ENCODE measurements around the gene TRAPPC10. TPM values are rescaled to one million over a fixed set of nuclear protein-coding genes. Genes with fewer than 3 reads are reported as not detected.
A peak's percentile ranks its signal among the peaks of the same experiment; 100 is the strongest.

TRAPPC10 gene
- total and polyA plus RNA-seq, 4 donors = 7.7 to 43.5 (median 29.7) TPM

DNA sequence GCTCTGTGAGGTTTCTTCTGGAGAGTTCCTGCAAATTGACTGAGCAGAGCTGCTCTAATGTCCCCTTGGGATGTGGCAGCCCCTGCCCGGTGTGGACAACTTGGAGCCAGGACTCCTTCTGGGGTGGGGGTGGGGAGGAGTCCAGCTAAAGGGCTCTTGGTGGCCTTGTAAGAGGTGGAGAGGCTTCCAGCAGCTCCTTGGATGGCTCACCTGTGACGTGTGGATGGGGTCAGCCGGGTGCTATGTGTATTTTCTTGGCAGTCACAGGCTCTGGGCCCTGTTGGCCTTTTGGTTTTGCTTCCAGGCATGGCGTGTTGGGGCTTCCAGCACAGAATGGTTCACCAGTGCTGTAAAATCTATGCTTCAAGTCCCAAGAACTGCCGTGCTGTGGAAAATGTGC lies 38.2 kb downstream of the TRAPPC10 start:
- no peak for TF ChIP-seq CTCF (IDR thresholded peaks at IDR 0.05; ENCODE audit: control extremely low read depth, extremely low read depth)
- DNase-seq (no peak), ATAC-seq (ENCODE audit: insufficient read depth, low FRiP score) (no peak)
- 76 to 96% methylated on average over 5 of the region's 5 CpGs for WGBS, 2 donors
- no peaks in the 10 kb centered on the region for H3K27me3 ChIP-seq (ENCODE audit: control insufficient read depth in 3 of 3, insufficient read depth in 3 of 3, low read length in 2 of 3)
- no peaks in the 10 kb centered on the region for H3K9me3 ChIP-seq (ENCODE audit: control insufficient read depth in 4 of 4, insufficient read depth in 3 of 4, low read length in 3 of 4)
- H3K27ac ChIP-seq (ENCODE audit: low read depth in 1 of 2, low read length in 1 of 2) = peak overlapping the region in 1 of 2 donors; percentile 60
- no peak overlapping the region for H3K9ac ChIP-seq (ENCODE audit: insufficient read depth in 1 of 2, low read length in 2 of 2)
- H3K4me1 ChIP-seq (ENCODE audit: control insufficient read depth in 5 of 5, insufficient read depth in 5 of 5, low read length in 5 of 5) = peaks cover 0 to 18% (median 5%) of the 10 kb centered on the region in 5 donors
- H3K4me3 ChIP-seq = no peak overlapping the region
- H3K36me3 ChIP-seq (ENCODE audit: control insufficient read depth in 4 of 4, insufficient read depth in 4 of 4, low read length in 4 of 4) = peaks cover 0 to 13% (median 0%) of the 10 kb centered on the region in 4 donors

- no peak overlapping the region for H3K9ac ChIP-seq (ENCODE audit: insufficient read depth in 1 of 2, low read length in 2 of 2)
- H3K4me3 ChIP-seq = no peak overlapping the region
- H3K27me3 ChIP-seq (ENCODE audit: control insufficient read depth in 3 of 3, insufficient read depth in 3 of 3, low read length in 2 of 3) = no peaks in the 10 kb centered on the region
- H3K36me3 ChIP-seq (ENCODE audit: control insufficient read depth in 4 of 4, insufficient read depth in 4 of 4, low read length in 4 of 4) = peaks cover 0 to 21% (median 2%) of the 10 kb centered on the region in 4 donors
- H3K9me3 ChIP-seq (ENCODE audit: control insufficient read depth in 4 of 4, insufficient read depth in 3 of 4, low read length in 3 of 4) = no peaks in the 10 kb centered on the region
- 77 to 87% methylated on average over 11 of the region's 11 CpGs for WGBS, 2 donors
- H3K4me1 ChIP-seq (ENCODE audit: control insufficient read depth in 5 of 5, insufficient read depth in 5 of 5, low read length in 5 of 5) = peaks cover 0 to 18% (median 5%) of the 10 kb centered on the region in 5 donors
- TF ChIP-seq CTCF (IDR thresholded peaks at IDR 0.05; ENCODE audit: control extremely low read depth, extremely low read depth) = no peak
- peak in 2 of 3 donors; percentile 9 to 43 for DNase-seq
- H3K27ac ChIP-seq (ENCODE audit: low read depth in 1 of 2, low read length in 1 of 2) = peak overlapping the region in 1 of 2 donors; percentile 78
- no peak for ATAC-seq (ENCODE audit: insufficient read depth, low FRiP score)
These were observed 39.4 kb downstream of the TRAPPC10 start for GRCh38 chr21:44051462-44051941.

GRCh38 chr21:44052071-44052829 lies 40.1 kb downstream of the TRAPPC10 start:
- DNase-seq (no peak), ATAC-seq (ENCODE audit: insufficient read depth, low FRiP score) (no peak)
- WGBS, 2 donors = 65 to 82% methylated on average over 14 of the region's 14 CpGs
- no peaks in the 10 kb centered on the region for H3K27me3 ChIP-seq (ENCODE audit: control insufficient read depth in 3 of 3, insufficient read depth in 3 of 3, low read length in 2 of 3)
- H3K4me3 ChIP-seq = no peak overlapping the region
- peaks cover 0 to 18% (median 5%) of the 10 kb centered on the region in 5 donors for H3K4me1 ChIP-seq (ENCODE audit: control insufficient read depth in 5 of 5, insufficient read depth in 5 of 5, low read length in 5 of 5)
- H3K9ac ChIP-seq (ENCODE audit: insufficient read depth in 1 of 2, low read length in 2 of 2) = no peak overlapping the region
- H3K36me3 ChIP-seq (ENCODE audit: control insufficient read depth in 4 of 4, insufficient read depth in 4 of 4, low read length in 4 of 4) = peaks cover 0 to 18% (median 5%) of the 10 kb centered on the region in 4 donors
- H3K9me3 ChIP-seq (ENCODE audit: control insufficient read depth in 4 of 4, insufficient read depth in 3 of 4, low read length in 3 of 4) = no peaks in the 10 kb centered on the region
- no peak for TF ChIP-seq CTCF (IDR thresholded peaks at IDR 0.05; ENCODE audit: control extremely low read depth, extremely low read depth)
- peak overlapping the region in 1 of 2 donors; percentile 78 for H3K27ac ChIP-seq (ENCODE audit: low read depth in 1 of 2, low read length in 1 of 2)
